ENCODE results near the gene LNPK. TPM values are rescaled to one million over a fixed set of nuclear protein-coding genes. Genes with fewer than 3 reads are reported as not detected.
"Not testable (repeated sequence)": the region's sequence is repeated elsewhere in the genome, so short reads cannot be mapped to it uniquely, and the experiment has no call there.

LNPK gene
- total and polyA plus RNA-seq, 9 of the 15 experiments (the other 6 are each of a cell fraction or from before 2014, with no cell fraction given): 6.4 to 40.4 (median 21.3) TPM

DNA sequence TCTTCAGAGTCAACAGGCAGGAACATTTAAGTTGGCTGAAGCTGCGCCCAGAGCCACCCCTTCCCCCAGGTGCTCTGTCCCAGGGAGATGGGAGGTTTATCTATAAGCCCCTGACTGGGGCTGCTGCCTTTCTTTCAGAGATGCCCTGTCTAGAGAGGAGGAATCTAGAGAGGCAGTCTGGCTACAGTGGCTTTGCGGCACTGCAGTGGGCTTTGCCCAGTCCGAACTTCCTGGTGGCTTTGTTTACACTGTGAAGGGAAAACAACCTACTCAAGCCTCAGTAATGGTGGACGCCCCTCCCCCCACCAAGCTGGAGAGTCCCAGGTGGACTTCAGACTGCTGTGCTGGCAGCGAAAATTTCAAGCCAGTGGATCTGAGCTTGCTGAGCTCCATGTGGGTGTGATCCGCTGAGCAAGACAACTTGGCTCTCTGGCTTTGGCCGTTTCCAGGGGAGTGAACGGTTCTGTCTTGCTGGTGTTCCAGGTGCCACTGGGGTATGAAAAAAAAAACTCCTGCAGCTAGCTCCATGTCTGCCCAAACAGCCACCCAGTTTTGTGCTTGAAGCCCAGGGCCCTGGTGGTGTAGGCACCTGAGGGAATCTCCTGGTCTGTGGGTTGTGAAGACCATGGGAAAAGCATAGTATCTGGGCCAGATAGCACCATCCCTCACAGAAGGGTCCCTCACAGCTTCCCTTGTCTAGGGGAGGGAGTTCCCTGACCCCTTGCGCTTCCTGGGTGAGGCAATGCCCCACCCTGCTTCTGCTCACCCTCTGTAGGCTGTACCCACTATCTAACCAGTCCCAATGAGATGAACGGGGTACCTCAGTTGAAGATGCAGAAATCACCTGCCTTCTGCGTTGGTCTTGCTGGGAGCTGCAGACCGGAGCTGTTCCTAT, 88.0 kb downstream of the LNPK start:
- H3K9ac ChIP-seq (ENCODE audit: insufficient read depth in 1 of 2, low read depth in 2 of 2, low read length in 2 of 2): not testable (repeated sequence)

DNA sequence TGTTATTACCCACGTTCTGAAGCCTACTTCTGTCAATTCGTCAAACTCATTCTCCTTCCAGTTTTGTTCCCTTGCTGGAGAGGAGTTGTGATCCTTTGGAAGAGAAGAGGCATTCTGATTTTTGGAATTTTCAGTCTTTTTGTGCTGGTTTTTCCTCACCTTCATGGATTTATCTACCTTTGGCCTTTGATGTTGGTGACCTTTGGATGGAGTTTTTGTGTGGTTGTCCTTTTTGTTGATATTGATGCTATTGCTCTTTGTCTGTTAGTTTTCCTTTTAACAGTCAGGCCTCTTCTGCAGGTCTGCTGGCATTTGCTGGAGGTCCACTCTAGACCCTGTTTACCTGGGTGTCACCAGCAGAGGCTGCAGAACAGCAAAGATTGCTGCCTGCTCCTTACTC, 88.8 kb downstream of the LNPK start:
- H3K79me2 ChIP-seq (ENCODE audit: control insufficient read depth, insufficient read depth, low read length); H3K9ac ChIP-seq (ENCODE audit: insufficient read depth in 1 of 2, low read depth in 2 of 2, low read length in 2 of 2); H3K9me3 ChIP-seq (replicated peaks; ENCODE audit: control insufficient read depth, insufficient read depth, low read depth, low read length); ATAC-seq; BruUV-seq (replicated peaks); H3K36me3 ChIP-seq (ENCODE audit: control insufficient read depth, insufficient read depth, low read length); H4K20me1 ChIP-seq (replicated peaks; ENCODE audit: control insufficient read depth, insufficient read depth, low read length); intact Hi-C loops (cut with micrococcal nuclease); H3K4me3 ChIP-seq; in situ Hi-C loops (cut with MboI); H3K27ac ChIP-seq (ENCODE audit: extremely low read depth, low read depth, low read length); CTCF ChIA-PET (ENCODE audit: low intra/inter-chr PET ratio); H3K4me1 ChIP-seq (replicated peaks in 1 of 2; ENCODE audit: control insufficient read depth in 2 of 2, insufficient read depth in 2 of 2, low read length in 2 of 2); H3K27me3 ChIP-seq (ENCODE audit: control insufficient read depth in 2 of 2, insufficient read depth in 2 of 2, low read length in 2 of 2); H2AFZ ChIP-seq (ENCODE audit: low read depth, low read length); H3K4me2 ChIP-seq (ENCODE audit: insufficient read depth, low read length); DNase-seq (ENCODE audit: extremely low read depth in 1 of 4, low spot score in 3 of 4); H3K9me1 ChIP-seq (ENCODE audit: control insufficient read depth, insufficient read depth, low read length); FAIRE-seq: not testable (repeated sequence)
- POLR2A ChIA-PET: interaction anchor here (1.1 kb wide), 2 partner anchors 8 to 14 kb away, joined by 3 read pairs; no protein-coding TSS in a partner anchor
- 0% methylated on average over 2 of the region's 2 CpGs for WGBS (ENCODE audit: insufficient coverage, low coverage, missing lambda C conversion rate)

More for the DNA sequence above, 88.0 kb downstream of the LNPK start:
- H4K20me1 ChIP-seq (replicated peaks; ENCODE audit: control insufficient read depth, insufficient read depth, low read length); BruUV-seq (replicated peaks); CTCF ChIA-PET (ENCODE audit: low intra/inter-chr PET ratio); H3K9me1 ChIP-seq (ENCODE audit: control insufficient read depth, insufficient read depth, low read length); H3K79me2 ChIP-seq (ENCODE audit: control insufficient read depth, insufficient read depth, low read length); intact Hi-C loops (cut with micrococcal nuclease); H3K9me3 ChIP-seq (replicated peaks; ENCODE audit: control insufficient read depth, insufficient read depth, low read depth, low read length); FAIRE-seq; H3K27ac ChIP-seq (ENCODE audit: extremely low read depth, low read depth, low read length); H3K36me3 ChIP-seq (ENCODE audit: control insufficient read depth, insufficient read depth, low read length); H3K4me1 ChIP-seq (replicated peaks in 1 of 2; ENCODE audit: control insufficient read depth in 2 of 2, insufficient read depth in 2 of 2, low read length in 2 of 2); H2AFZ ChIP-seq (ENCODE audit: low read depth, low read length); in situ Hi-C loops (cut with MboI); H3K4me3 ChIP-seq; H3K4me2 ChIP-seq (ENCODE audit: insufficient read depth, low read length); H3K27me3 ChIP-seq (ENCODE audit: control insufficient read depth in 2 of 2, insufficient read depth in 2 of 2, low read length in 2 of 2); DNase-seq (ENCODE audit: extremely low read depth in 1 of 4, low spot score in 3 of 4): not testable (repeated sequence)
- 34% methylated on average over 12 of the region's 12 CpGs for WGBS (ENCODE audit: insufficient coverage, low coverage, missing lambda C conversion rate)
- TF ChIP-seq ZNF282 (CRISPR knock-in tag; IDR thresholded peaks at IDR 0.05): 0 out of 2 replicates have a peak, but pooled peaks have one; percentile 33
- POLR2A ChIA-PET: interaction anchor here (0.9 to 1.1 kb wide), 3 partner anchors 8 to 109 kb away, joined by 3 read pairs; no protein-coding TSS in a partner anchor
- ATAC-seq: peak; percentile 28; the same call in 1 of the 3 replicates

Measured in K562 (cell line).